SK-N-SH (cell line): Measurements from ENCODE around the gene RHBDL1. TPM values are rescaled to one million over a fixed set of nuclear protein-coding genes. Genes with fewer than 3 reads are reported as not detected.

Source experiments
- CTCF ChIA-PET: fragments of 300-600, 350-600 bp; formaldehyde crosslinking; extraction: SDS; loops from one replicate; lab custom pipeline; 2021; lab: Yijun Ruan, JAX
- POLR2A ChIA-PET: fragments of 350-600 bp; sonication (Branson Sonifier 250); formaldehyde crosslinking; extraction: SDS; loops from one replicate; lab custom pipeline; 2020; ENCODE audit warnings: antibody characterized with exemption, inconsistent platforms; lab: Yijun Ruan, JAX
- DNase-seq: peaks from one replicate; pipeline ENCODE4 v3.0.0; 2012
- H2AFZ ChIP-seq: fragments of 200-600 bp; sonication (generic); 2 replicates; pipeline ENCODE4 v1.8.1; 2016; ENCODE audit warnings: antibody characterized with exemption, mild to moderate bottlenecking, low read depth
- H3F3A ChIP-seq: fragments of 200-600 bp; sonication (generic); replicated peaks from 2 replicates; pipeline ENCODE3; 2016; ENCODE audit warnings: antibody characterized with exemption, mild to moderate bottlenecking; ENCODE audit not compliant: insufficient read depth
- H3K27ac ChIP-seq, 2 experiments: fragments of 200-500 bp in 1 of 2; fragments of 200-600 bp in 1 of 2; sonication (Bioruptor generic) in 1 of 2; sonication (generic), shearing (Covaris generic) in 1 of 2; 2 replicates each; pipeline versions ENCODE4 v1.5.1 to v1.6.1; 2014 to 2016; ENCODE audit warnings: low read depth in 2 of 2, inconsistent platforms in 1 of 2, low read length in 1 of 2, mild to moderate bottlenecking in 1 of 2, mixed read lengths in 1 of 2
- H3K27me3 ChIP-seq: fragments of 200-600 bp; sonication (generic), shearing (Covaris generic); 2 replicates; pipeline ENCODE4 v1.6.1; 2016; ENCODE audit warnings: mixed run types; ENCODE audit not compliant: insufficient read depth
- H3K36me3 ChIP-seq, 2 experiments: fragments of 200-500 bp in 1 of 2; fragments of 200-600 bp in 1 of 2; sonication (Bioruptor generic) in 1 of 2; sonication (generic) in 1 of 2; replicated peaks in 1 of 2; 2 replicates each; pipeline versions ENCODE3 to v1.5.1; 2014 to 2016; ENCODE audit warnings: low read length in 1 of 2, mild to moderate bottlenecking in 1 of 2; ENCODE audit not compliant: insufficient read depth in 2 of 2, control insufficient read depth in 1 of 2
- H3K4me1 ChIP-seq, 2 experiments: fragments of 200-500 bp in 1 of 2; fragments of 200-600 bp in 1 of 2; sonication (Bioruptor generic) in 1 of 2; sonication (generic), shearing (Covaris generic) in 1 of 2; 2 replicates each; pipeline versions ENCODE4 v1.5.1 to v1.6.1; 2014 to 2016; ENCODE audit warnings: low read depth in 1 of 2, low read length in 1 of 2, mixed run types in 1 of 2; ENCODE audit not compliant: insufficient read depth in 2 of 2, control insufficient read depth in 1 of 2
- H3K4me2 ChIP-seq: fragments of 200-600 bp; sonication (generic), shearing (Covaris generic); 2 replicates; pipeline ENCODE4 v1.6.1; 2017; ENCODE audit warnings: mixed run types
- H3K4me3 ChIP-seq, 2 experiments: fragments of 200-500 bp in 1 of 2; fragments of 200-600 bp in 1 of 2; sonication (Bioruptor generic) in 1 of 2; sonication (generic), shearing (Covaris generic) in 1 of 2; 2 replicates each; pipeline versions ENCODE4 v1.5.1 to v1.8.1; 2014 to 2016; ENCODE audit warnings: low read depth in 2 of 2, inconsistent platforms in 1 of 2, low read length in 1 of 2, mild to moderate bottlenecking in 1 of 2, mixed read lengths in 1 of 2, moderate library complexity in 1 of 2
- H3K79me2 ChIP-seq: fragments of 200-600 bp; sonication (generic); 2 replicates; pipeline ENCODE4 v1.8.1; 2017; ENCODE audit warnings: mild to moderate bottlenecking; ENCODE audit not compliant: insufficient read depth
- H3K9ac ChIP-seq: fragments of 200-600 bp; sonication (generic); 2 replicates; pipeline ENCODE4 v1.6.1; 2017; ENCODE audit warnings: mixed run types
- H3K9me2 ChIP-seq: fragments of 200-600 bp; sonication (generic); 2 replicates; pipeline ENCODE4 v1.6.1; 2017; ENCODE audit warnings: mixed run types
- H3K9me3 ChIP-seq: fragments of 200-600 bp; sonication (generic); 2 replicates; pipeline ENCODE4 v1.6.1; 2017; ENCODE audit warnings: mixed run types, mild to moderate bottlenecking, moderate library complexity
- H4K20me1 ChIP-seq: fragments of 200-600 bp; sonication (generic); 2 replicates; pipeline ENCODE4 v1.6.1; 2017; ENCODE audit warnings: mild to moderate bottlenecking, mixed run types; ENCODE audit not compliant: insufficient read depth
- ELF1 ChIP-seq: IDR thresholded peaks from 2 replicates; pipeline ENCODE4 v1.4.0; 2012
- EZH2phosphoT487 ChIP-seq: fragments of 200-600 bp; sonication (generic); IDR thresholded peaks from 2 replicates; pipeline ENCODE4 v1.6.1; 2017; ENCODE audit warnings: low read depth, mixed run types, mild to moderate bottlenecking, antibody characterized with exemption, moderate library complexity, borderline replicate concordance
- FOXM1 ChIP-seq: IDR thresholded peaks from 2 replicates; pipeline ENCODE4 v1.4.0; 2012; ENCODE audit warnings: low read depth, mild to moderate bottlenecking
- GABPA ChIP-seq: IDR thresholded peaks from 2 replicates; pipeline ENCODE4 v1.4.0; 2012; ENCODE audit warnings: low read depth, mild to moderate bottlenecking
- MAX ChIP-seq: IDR thresholded peaks from 2 replicates; pipeline ENCODE4 v1.4.0; 2012; ENCODE audit warnings: low read depth
- MEF2A ChIP-seq: IDR thresholded peaks from 2 replicates; pipeline ENCODE4 v1.4.0; 2012; ENCODE audit warnings: low read depth, borderline replicate concordance
- NFIC ChIP-seq: IDR thresholded peaks from 2 replicates; pipeline ENCODE4 v1.4.0; 2012; ENCODE audit warnings: borderline replicate concordance
- POLR2AphosphoS5 ChIP-seq: IDR thresholded peaks from 2 replicates; pipeline ENCODE4 v1.6.1; 2012; ENCODE audit warnings: low read depth, low read length
- RAD21 ChIP-seq: IDR thresholded peaks from 2 replicates; pipeline ENCODE4 v1.6.1; 2012; ENCODE audit warnings: mild to moderate bottlenecking, low read length
- RCOR1 ChIP-seq: fragments of 150-350 bp; IDR thresholded peaks from 2 replicates; pipeline ENCODE4 v1.6.1; 2017; ENCODE audit warnings: antibody characterized with exemption, low read length
- RFX5 ChIP-seq: IDR thresholded peaks from 2 replicates; pipeline ENCODE4 v1.6.1; 2012; ENCODE audit warnings: mild to moderate bottlenecking, improper control_type of control experiment, low read length
- SMC3 ChIP-seq: IDR thresholded peaks from 2 replicates; pipeline ENCODE4 v1.6.1; 2012; ENCODE audit warnings: low read depth, low read length, improper control_type of control experiment
- USF1 ChIP-seq: IDR thresholded peaks from 2 replicates; pipeline ENCODE4 v1.4.0; 2012; ENCODE audit warnings: low read depth, borderline replicate concordance
- USF2 ChIP-seq: fragments of 150-350 bp; IDR thresholded peaks from 2 replicates; pipeline ENCODE4 v1.6.1; 2017; ENCODE audit warnings: antibody characterized with exemption, low read length, low read depth, borderline replicate concordance
- ZBTB33 ChIP-seq: IDR thresholded peaks from 2 replicates; pipeline ENCODE4 v1.4.0; 2012; ENCODE audit warnings: low read depth, borderline replicate concordance
- WGBS: methylation state at CpG from one replicate; pipeline ENCODE4 v1.1.6; 2017; ENCODE audit warnings: low lambda C conversion rate; 5-methylcytosine and 5-hydroxymethylcytosine counted together
- polyA plus RNA-seq, 3 experiments: library from polyadenylated mRNA; depleted of rRNA; stranded (reverse); fragments of >200 nt; gene quantifications; 2 replicates each; pipeline ENCODE4 v1.2.3, GENCODE V29; 2012

RHBDL1 gene
- polyA plus RNA-seq, 1 of the 3 experiments (the other 2 are of a cell fraction): 4.1 TPM

- TF ChIP-seq USF1 (no peak), USF2 (no peak), ELF1 (no peak), MEF2A (no peak), SMC3 (no peak)
These were observed 18.3 kb downstream of the RHBDL1 start (continued) for GRCh38 chr16:693766-694165.

GRCh38 chr16:694187-694862, 18.9 kb downstream of the RHBDL1 start:
- H3K27me3 ChIP-seq: no peaks in the 10 kb centered on the region

GRCh38 chr16:694863-695354, 19.4 kb downstream of the RHBDL1 start:
- peaks cover 12% of the 10 kb centered on the region for H4K20me1 ChIP-seq
- ChIA-PET CTCF (no interaction called here), POLR2A (no interaction called here)
- H3K79me2 ChIP-seq: peaks cover 19% of the 10 kb centered on the region
- no peaks in the 10 kb centered on the region for H3K27me3 ChIP-seq
- no peak overlapping the region for H2AFZ ChIP-seq
- H3K9ac ChIP-seq: no peak overlapping the region
- TF ChIP-seq NFIC: no peak
- no peak for TF ChIP-seq POLR2AphosphoS5
- no peak for TF ChIP-seq FOXM1
- TF ChIP-seq ZBTB33: no peak
- TF ChIP-seq GABPA: no peak
- TF ChIP-seq MAX: no peak
- no peak for TF ChIP-seq EZH2phosphoT487
- no peak for TF ChIP-seq ELF1
- no peak overlapping the region for H3K4me3 ChIP-seq
- H3K9me2 ChIP-seq: no peaks in the 10 kb centered on the region
- H3K36me3 ChIP-seq: peaks cover 0 to 2% of the 10 kb centered on the region in 2 experiments
- H3K27ac ChIP-seq: no peak overlapping the region
- DNase-seq: no peak
- H3K9me3 ChIP-seq: no peaks in the 10 kb centered on the region
- H3F3A ChIP-seq: peaks cover 20% of the 10 kb centered on the region
- H3K4me2 ChIP-seq: no peak overlapping the region
- no peaks in the 10 kb centered on the region for H3K4me1 ChIP-seq
- WGBS: 89% methylated on average over 29 of the region's 37 CpGs

More at GRCh38 chr16:694187-694862, 18.9 kb downstream of the RHBDL1 start:
- peaks cover 0 to 2% of the 10 kb centered on the region in 2 experiments for H3K36me3 ChIP-seq
- H3K4me1 ChIP-seq: peaks cover 4 to 5% of the 10 kb centered on the region in 2 experiments; a peak in 2 of 4 replicates
- H3K4me3 ChIP-seq: no peak overlapping the region
- ChIA-PET CTCF (no interaction called here), POLR2A (no interaction called here)
- H3K4me2 ChIP-seq: no peak overlapping the region
- no peak overlapping the region for H3K27ac ChIP-seq
- no peak overlapping the region for H3K9ac ChIP-seq
- no peak overlapping the region for H2AFZ ChIP-seq
- DNase-seq: no peak
- H3K9me2 ChIP-seq: no peaks in the 10 kb centered on the region
- TF ChIP-seq RCOR1 (no peak), RAD21 (no peak), RFX5 (no peak)
- H3F3A ChIP-seq: peaks cover 20% of the 10 kb centered on the region
- no peaks in the 10 kb centered on the region for H3K9me3 ChIP-seq
- peaks cover 20% of the 10 kb centered on the region for H3K79me2 ChIP-seq
- H4K20me1 ChIP-seq: peaks cover 6% of the 10 kb centered on the region; the same call in 1 of the 2 replicates
- 80% methylated on average over 29 of the region's 64 CpGs for WGBS
